CD4-positive, alpha-beta T cell (primary cell): ENCODE data around the gene OPTC. TPM values are rescaled to one million over a fixed set of nuclear protein-coding genes. Genes with fewer than 3 reads are reported as not detected.

Experiments used
- ATAC-seq: fragments of 200-7000 bp; cut with Tn5 transposase; one replicate; pipeline ENCODE4 v1.10.0; 2022; ENCODE audit warnings: mild to moderate bottlenecking; ENCODE audit not compliant: poor library complexity
- CTCF ChIA-PET: fragments of 350-600 bp; sonication (Branson Sonifier 250); formaldehyde crosslinking; loops from one replicate; lab custom pipeline; 2021; ENCODE audit warnings: antibody characterized with exemption, inconsistent platforms; lab: Charles Lee
- POLR2A ChIA-PET: fragments of 350-600 bp; sonication (Branson Sonifier 250); formaldehyde crosslinking; loops from one replicate; lab custom pipeline; 2021; ENCODE audit warnings: antibody characterized with exemption, inconsistent platforms; lab: Charles Lee
- DNase-seq, 14 experiments: peaks; one replicate each; pipeline ENCODE4 v3.0.0-alpha.2; 2013 to 2020; ENCODE audit warnings: mixed read lengths in 2 of 14
- H3K27ac ChIP-seq, 2 donors: one replicate each; pipeline versions ENCODE4 v1.5.1 to v1.7.0; 2013; ENCODE audit warnings: low read length in 2 of 2, low read depth in 1 of 2, mild to moderate bottlenecking in 1 of 2
- H3K27me3 ChIP-seq, 2 experiments: 1 replicate in 1 of 2; 2 replicates in 1 of 2; pipeline versions ENCODE4 v1.6.1 to v1.7.0; 2013; ENCODE audit warnings: low read length in 2 of 2, control low read depth in 1 of 2, mild to moderate bottlenecking in 1 of 2, moderate library complexity in 1 of 2; ENCODE audit not compliant: insufficient read depth in 2 of 2, control insufficient read depth in 1 of 2
- H3K36me3 ChIP-seq: one replicate; pipeline ENCODE4 v1.6.1; 2013; ENCODE audit warnings: low read length, control low read depth; ENCODE audit not compliant: insufficient read depth
- H3K4me1 ChIP-seq: one replicate; pipeline ENCODE4 v1.6.1; 2013; ENCODE audit warnings: low read length, control low read depth; ENCODE audit not compliant: insufficient read depth
- H3K4me3 ChIP-seq: one replicate; pipeline ENCODE4 v1.5.1; 2013; ENCODE audit warnings: mild to moderate bottlenecking, low read length, moderate library complexity
- H3K9me3 ChIP-seq, 2 experiments: 1 replicate in 1 of 2; 2 replicates in 1 of 2; pipeline versions ENCODE4 v1.6.1 to v1.7.0; 2013; ENCODE audit warnings: low read length in 2 of 2, mild to moderate bottlenecking in 2 of 2, control low read depth in 1 of 2, moderate library complexity in 1 of 2; ENCODE audit not compliant: control insufficient read depth in 1 of 2, insufficient read depth in 1 of 2
- H3K27ac Mint-ChIP-seq: one replicate; pipeline ENCODE4 v1.8.0; 2020; ENCODE audit warnings: mixed read lengths
- H3K27me3 Mint-ChIP-seq: one replicate; pipeline ENCODE4 v1.8.0; 2021; ENCODE audit warnings: mixed read lengths
- H3K36me3 Mint-ChIP-seq: one replicate; pipeline ENCODE4 v1.8.0; 2021; ENCODE audit warnings: low read depth, mixed read lengths
- H3K4me1 Mint-ChIP-seq: one replicate; pipeline ENCODE4 v1.8.0; 2021; ENCODE audit warnings: low read depth, mixed read lengths
- H3K4me3 Mint-ChIP-seq: one replicate; pipeline ENCODE4 v1.8.0; 2020; ENCODE audit warnings: mild to moderate bottlenecking, mixed read lengths
- H3K9me3 Mint-ChIP-seq: one replicate; pipeline ENCODE4 v1.8.0; 2020; ENCODE audit warnings: mixed read lengths
- CTCF ChIP-seq: fragments of 200-600 bp; IDR thresholded peaks from one replicate; pipeline ENCODE4 v1.8.0; 2022; ENCODE audit warnings: antibody characterized with exemption, mild to moderate bottlenecking
- intact Hi-C, 2 experiments: fragments of 100-400 bp; cut with DNase I in 1 of 2; cut with micrococcal nuclease in 1 of 2; formaldehyde crosslinking; loops; one replicate each; pipeline versions ENCODE4 v1.15.1 to v1.9.0; 2023 to 2025; cut with DNase I, micrococcal nuclease
- total RNA-seq, 174 experiments: library from RNA in 2 of 174; stranded (reverse) in 2 of 174; gene quantifications; one replicate each; pipeline ENCODE4 v1.2.3 and lab custom pipeline; 2021 to 2026

OPTC gene
- total RNA-seq, 2 experiments from 2014 or later: not detected

GRCh38 chr1:203555511-203556046, 61.6 kb downstream of the OPTC start:
- Histone ChIP-seq H3K27ac (no peak overlapping the region), H3K4me1 (no peaks in the 10 kb centered on the region), H3K27me3 (no peaks in the 10 kb centered on the region), H3K36me3 (no peaks in the 10 kb centered on the region), H3K4me3 (no peak overlapping the region), H3K9me3 (no peaks in the 10 kb centered on the region)
- Mint-ChIP-seq H3K4me3 (no peak overlapping the region), H3K27me3 (no peaks in the 10 kb centered on the region), H3K4me1 (no peaks in the 10 kb centered on the region), H3K9me3 (no peaks in the 10 kb centered on the region), H3K36me3 (no peaks in the 10 kb centered on the region), H3K27ac (no peak overlapping the region)
- CTCF ChIA-PET: no interaction called here
- intact Hi-C loops: no loop called here
- DNase-seq: no peak
- no peak for ATAC-seq
- TF ChIP-seq CTCF: no peak
- POLR2A ChIA-PET: no interaction called here

GRCh38 chr1:203556047-203556851, 62.3 kb downstream of the OPTC start:
- Histone ChIP-seq H3K27ac (no peak overlapping the region), H3K4me1 (no peaks in the 10 kb centered on the region), H3K9me3 (no peaks in the 10 kb centered on the region), H3K36me3 (no peaks in the 10 kb centered on the region), H3K27me3 (no peaks in the 10 kb centered on the region), H3K4me3 (no peak overlapping the region)
- ChIA-PET POLR2A (no interaction called here), CTCF (no interaction called here)
- TF ChIP-seq CTCF: no peak
- no peak overlapping the region for H3K4me3 Mint-ChIP-seq
- no peaks in the 10 kb centered on the region for H3K4me1 Mint-ChIP-seq
- no peak overlapping the region for H3K27ac Mint-ChIP-seq
- no peaks in the 10 kb centered on the region for H3K9me3 Mint-ChIP-seq
- no peaks in the 10 kb centered on the region for H3K27me3 Mint-ChIP-seq
- H3K36me3 Mint-ChIP-seq: no peaks in the 10 kb centered on the region
- intact Hi-C loops: no loop called here
- DNase-seq (no peak), ATAC-seq (no peak)

- Histone ChIP-seq H3K4me3 (no peak overlapping the region), H3K27ac (no peak overlapping the region), H3K36me3 (no peaks in the 10 kb centered on the region), H3K27me3 (no peaks in the 10 kb centered on the region), H3K4me1 (no peaks in the 10 kb centered on the region), H3K9me3 (no peaks in the 10 kb centered on the region)
- no peaks in the 10 kb centered on the region for H3K9me3 Mint-ChIP-seq
- no peaks in the 10 kb centered on the region for H3K27me3 Mint-ChIP-seq
- DNase-seq (no peak), ATAC-seq (no peak)
- no peak overlapping the region for H3K4me3 Mint-ChIP-seq
- CTCF ChIA-PET: no interaction called here
- no peaks in the 10 kb centered on the region for H3K36me3 Mint-ChIP-seq
- H3K27ac Mint-ChIP-seq: no peak overlapping the region
- intact Hi-C loops: no loop called here
- POLR2A ChIA-PET: no interaction called here
- H3K4me1 Mint-ChIP-seq: no peaks in the 10 kb centered on the region
- TF ChIP-seq CTCF: no peak
Observed at GRCh38 chr1:203557390-203557789, 63.4 kb downstream of the OPTC start.
